Measurements from ENCODE around the gene USP20. TPM values are rescaled to one million over a fixed set of nuclear protein-coding genes. Genes with fewer than 3 reads are reported as not detected.
"Not testable (repeated sequence)": the region's sequence is repeated elsewhere in the genome, so short reads cannot be mapped to it uniquely, and the experiment has no call there.

The USP20 gene
- total RNA-seq = 42.1 TPM

DNA sequence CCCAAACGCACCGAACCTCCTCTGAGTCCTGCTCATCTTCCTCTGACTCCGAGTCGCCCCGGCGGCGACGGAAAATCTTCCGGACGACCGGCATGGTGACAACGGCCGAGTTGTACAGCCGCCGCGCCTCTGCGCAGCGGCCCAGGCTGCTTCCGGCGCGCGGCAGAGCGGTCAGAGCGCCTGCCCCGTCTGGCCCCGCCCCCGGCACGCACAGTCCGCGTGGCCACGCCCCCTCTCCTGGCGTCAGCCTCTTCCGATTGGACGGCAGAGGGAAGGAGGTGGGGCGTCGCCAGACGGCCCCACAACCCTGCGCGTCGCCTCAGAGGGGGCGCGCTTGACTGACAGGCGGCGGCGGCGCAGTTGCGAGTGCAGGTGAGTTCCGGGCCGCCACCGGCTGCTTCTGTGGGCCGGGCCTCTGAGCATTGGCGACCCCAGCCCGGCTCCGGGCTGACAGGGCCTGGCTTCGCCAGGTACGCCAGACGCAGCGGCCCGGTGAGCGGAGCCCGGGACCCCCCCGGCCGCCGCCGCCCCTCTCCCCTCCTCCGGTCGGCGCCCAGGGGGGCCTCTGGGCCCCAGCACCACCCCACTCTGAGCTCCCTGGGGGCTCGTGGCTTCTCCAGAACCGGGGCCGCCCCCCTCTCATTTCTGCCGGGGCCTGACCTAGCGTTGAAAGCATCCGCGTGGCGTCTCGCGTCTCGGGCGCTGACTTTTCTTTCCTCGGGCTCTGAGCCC, at the start of gene USP20, which contains the start of gene C9orf78:
TSS of gene USP20 (plus strand) at position 331 of the 732 bp plus-strand sequence. CDS start 17,098 bp downstream, outside the sequence.
TSS of gene C9orf78 (minus strand) at position 148 of the 732 bp plus-strand sequence. CDS start at position 94, 54 bp downstream.
- peak; percentile 97 for DNase-seq (ENCODE audit: low spot score)

DNA sequence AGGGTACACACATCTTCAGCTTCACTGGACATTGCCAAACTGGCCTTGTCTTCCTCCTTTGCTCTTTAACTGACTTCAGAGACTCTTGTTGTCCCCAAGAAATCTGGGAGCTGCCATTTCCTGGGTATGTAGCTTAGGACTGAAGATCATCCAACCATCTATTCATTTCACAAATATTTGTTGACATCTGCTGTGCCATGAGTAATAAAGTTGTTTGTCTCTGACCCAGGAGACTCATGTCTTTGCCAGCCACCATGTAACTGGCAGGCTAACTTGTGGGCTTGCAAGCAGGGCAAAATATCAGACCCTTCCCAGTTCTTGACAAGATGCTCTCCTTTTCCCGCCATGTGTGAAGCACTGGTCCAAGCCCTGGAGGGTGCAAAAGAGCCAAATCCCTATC, 49.4 kb upstream of the USP20 start:
- DNase-seq (ENCODE audit: low spot score) = no peak

DNA sequence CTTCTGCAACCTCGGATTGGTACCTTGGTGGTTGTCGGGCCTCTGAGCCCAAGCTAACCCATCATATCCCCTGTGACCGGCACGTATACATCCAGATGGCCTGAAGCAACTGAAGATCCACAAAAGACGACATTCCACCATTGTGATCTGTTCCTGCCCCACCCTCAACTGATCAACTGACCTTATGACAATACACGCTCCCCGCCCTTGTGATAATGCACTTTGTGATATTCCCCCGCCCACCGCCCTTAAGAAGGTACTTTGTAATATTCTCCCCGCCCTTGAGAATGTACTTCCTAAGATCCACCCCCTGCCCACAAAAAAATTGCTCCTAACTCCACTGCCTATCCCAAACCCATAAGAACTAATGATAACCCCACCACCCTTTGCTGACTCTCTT, 48.8 kb upstream of the USP20 start:
- DNase-seq (ENCODE audit: low spot score) = no peak

DNA sequence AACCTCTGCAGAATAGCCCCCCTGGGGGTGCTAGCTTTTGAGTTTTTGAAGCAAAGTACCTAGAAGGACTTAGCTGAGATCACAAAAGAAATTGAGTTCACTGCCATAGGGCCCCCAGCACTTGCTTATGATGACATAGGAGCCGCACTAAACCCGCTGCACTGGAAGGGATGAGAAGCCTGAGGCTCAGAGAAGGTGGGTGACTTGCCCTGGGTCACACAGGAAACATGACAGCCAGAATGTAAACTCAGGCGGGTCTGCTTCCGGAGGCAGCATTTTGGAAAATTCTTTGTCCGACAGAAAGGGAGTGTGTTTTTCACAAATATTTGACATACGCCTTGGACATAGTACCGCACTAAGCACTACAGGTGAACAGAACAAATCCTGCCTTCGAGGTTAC, 40.7 kb upstream of the USP20 start:
- DNase-seq (ENCODE audit: low spot score) = no peak

DNA sequence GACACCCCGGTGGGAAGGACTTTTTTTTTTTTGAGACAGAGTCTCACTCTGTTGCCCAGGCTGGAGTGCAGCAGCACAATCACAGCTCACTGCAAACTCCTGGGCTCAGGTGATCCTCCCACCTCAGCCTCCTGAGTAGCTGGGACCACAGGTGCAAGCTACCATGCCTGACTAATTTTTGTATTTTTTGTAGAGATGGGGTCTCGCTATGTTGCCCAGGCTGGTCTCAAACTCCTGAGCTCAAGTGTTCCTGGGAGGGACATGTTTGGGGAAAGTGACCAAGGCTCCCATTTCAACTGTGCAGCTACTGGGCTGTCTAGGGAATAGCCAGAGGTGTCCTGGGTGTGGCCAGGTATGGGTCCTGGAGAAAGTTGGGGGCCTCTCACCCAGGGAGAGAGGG, 39.2 kb upstream of the USP20 start:
- DNase-seq (ENCODE audit: low spot score) = not testable (repeated sequence)

DNA sequence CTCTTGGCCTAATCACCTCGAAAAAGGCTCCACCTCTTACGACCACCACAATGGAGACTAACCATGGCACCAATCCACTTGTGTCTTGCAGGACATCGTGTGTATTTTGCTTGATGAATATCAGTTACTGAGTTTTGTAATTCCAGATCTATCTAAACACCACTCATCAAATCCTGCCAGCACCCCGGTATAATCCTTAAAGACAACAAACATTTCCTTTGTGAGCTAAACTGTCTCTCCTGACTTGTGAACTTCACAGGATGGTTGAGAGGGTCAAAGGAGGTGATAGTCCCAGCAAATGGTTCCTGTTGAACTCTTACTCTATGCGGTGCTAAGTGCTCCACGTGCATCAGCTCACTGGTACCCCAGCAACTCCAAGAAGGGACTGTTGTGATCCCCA, 36.3 kb upstream of the USP20 start:
- no peak for DNase-seq (ENCODE audit: low spot score)

DNA sequence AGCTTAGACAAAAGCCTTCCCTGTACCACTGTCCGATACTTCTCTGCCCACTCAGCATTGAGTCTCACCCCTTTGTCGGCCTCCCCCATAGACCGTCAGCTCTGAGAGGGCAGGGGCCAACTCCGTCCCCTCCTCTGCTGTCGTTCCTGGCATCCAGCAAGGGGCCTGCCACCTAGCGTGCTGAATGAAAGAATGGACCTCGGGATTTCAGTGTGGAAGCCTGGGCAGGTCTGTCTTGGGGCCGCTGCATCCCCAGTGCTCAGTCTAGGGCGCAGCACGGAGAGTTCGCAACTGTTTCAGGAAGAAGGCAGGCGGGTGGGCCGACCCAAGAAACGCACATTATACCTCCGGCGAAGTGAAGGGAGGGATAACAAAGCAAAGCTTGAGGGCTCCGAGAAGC, 33.8 kb upstream of the USP20 start:
- DNase-seq (ENCODE audit: low spot score) = no peak

DNA sequence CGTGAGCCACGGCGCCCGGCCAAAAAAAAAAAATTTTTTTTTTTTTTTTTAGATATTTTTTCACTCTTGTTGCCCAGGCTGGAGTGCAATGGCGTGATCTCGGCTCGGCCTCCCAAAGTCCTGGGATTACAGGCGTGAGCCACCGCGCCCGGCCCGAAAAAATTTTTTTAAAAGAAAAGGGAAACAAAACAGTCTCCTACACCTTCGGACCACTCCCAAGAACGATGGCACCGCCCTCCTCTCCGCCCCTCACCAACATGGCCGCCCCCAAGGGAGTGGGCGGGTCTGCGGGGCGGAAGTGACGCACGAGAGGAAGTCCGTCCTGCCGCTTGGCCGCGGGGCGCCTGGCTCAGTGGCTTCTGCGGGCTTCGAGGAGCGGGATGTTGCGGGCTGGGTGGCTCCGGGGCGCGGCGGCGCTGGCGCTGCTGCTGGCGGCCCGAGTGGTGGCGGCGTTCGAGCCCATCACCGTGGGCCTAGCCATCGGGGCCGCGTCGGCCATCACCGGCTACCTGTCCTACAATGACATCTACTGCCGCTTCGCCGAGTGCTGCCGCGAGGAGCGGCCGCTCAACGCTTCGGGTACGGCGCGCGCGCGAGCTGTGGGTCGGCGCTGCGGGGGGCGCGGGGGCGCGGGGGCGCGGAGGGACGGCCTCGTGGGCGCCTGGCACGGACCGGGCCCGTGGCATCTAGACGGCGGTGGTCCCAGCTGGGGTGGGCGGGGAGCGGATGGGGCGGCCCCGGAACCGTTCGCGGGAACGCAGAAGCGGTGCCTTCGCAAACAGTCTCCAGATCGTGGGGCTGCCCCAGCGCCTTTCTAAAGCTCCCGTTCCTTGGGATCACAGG, 32.2 kb upstream of the USP20 start, which contains the start of gene TOR1B:
TSS of gene TOR1B (plus strand) at position 352 of the 843 bp plus-strand sequence. CDS start at position 381, 29 bp downstream.
- DNase-seq (ENCODE audit: low spot score) = peak; percentile 96

DNA sequence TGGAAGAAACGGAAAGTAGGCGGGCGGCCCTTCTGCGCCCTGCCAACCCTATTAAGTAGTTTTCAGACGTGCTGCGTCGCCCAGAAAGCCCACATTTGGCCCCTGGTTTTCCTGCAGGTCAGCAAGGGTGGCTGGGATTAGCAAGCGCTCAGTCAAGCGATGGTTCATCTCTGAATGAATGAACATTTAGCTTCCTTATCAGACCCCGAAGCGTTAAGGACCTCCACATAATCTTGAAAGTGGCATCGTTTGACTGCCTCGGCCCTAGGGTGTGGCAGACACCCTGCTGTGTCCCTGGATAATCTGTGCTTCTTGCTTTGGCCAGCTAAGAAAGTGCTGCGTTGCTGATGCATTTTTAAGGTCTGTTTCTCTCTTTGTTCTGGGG, 31.6 kb upstream of the USP20 start:
- no peak for DNase-seq (ENCODE audit: low spot score)

DNA sequence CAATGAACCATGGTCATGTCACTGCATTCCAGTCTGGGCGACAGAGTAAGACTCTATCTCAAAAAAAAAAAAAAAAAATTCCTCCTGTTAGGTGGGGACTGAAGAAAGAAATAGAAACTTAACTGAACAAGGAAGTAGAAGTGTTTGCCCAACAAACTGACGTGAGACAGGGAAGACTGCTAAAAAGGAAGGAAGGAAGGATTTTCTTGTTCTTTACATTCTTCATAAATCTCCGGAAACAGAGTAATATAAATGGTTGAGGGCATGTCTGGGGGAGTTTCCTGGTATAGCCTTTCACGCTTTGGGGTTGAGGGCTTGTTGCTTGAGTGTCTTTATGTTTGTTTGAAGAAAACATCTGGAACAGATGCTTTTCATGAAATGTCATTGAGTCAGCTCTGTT, 29.2 kb upstream of the USP20 start:
- no peak for DNase-seq (ENCODE audit: low spot score)

DNA sequence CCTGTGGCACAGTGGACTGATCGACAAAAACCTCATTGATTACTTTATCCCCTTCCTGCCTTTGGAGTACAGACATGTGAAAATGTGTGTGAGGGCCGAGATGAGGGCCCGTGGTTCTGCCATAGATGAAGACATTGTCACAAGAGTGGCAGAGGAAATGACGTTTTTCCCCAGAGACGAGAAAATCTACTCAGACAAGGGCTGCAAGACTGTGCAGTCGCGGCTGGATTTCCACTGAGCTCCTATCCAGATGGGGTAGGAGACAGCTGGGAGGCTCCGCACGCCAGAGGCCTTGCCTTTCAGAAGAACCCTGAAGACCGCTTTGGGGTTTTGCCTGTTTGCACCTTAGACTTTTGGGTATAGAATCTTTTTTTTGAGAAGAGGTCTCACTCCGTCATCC, 25.9 kb upstream of the USP20 start:
- no peak for DNase-seq (ENCODE audit: low spot score)

DNA sequence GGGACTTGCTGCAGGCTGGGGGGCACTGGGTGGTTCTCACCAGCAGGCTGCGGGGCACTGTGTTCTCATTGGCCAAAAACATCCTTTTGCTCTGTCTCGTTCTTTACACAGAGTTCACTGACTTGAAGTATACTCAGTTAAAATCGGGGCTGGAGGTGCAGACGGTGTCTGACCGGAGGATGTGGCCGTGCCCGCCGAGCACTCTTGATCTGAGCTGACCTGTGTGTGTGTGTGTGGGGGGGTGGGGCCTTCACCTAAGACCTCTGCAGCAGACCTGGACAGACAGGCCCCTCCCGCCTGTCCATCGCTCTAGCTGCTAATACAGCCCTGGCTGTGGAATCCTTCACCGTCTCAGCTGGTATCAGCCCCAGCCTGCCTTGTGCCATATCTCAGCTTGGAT, 25.1 kb upstream of the USP20 start:
- no peak for DNase-seq (ENCODE audit: low spot score)

DNA sequence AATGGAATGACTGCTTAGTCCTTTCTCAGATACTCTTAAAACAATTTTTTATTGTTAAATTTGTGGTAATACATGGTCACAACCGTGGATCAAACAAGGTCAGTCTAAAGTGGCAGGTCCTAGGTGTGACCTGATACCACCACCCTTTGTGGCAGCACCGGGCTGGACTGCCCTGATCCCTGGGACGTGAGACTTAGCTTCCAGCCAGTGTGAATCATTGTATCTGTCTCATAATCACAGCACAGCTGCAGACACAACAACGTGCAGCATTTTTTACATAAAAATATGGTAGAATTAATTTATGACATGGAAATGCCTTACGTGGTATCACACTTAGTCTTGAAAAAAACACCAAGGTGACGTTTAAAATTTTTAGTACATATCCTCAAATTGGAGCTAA, 24.5 kb upstream of the USP20 start:
- no peak for DNase-seq (ENCODE audit: low spot score)

DNA sequence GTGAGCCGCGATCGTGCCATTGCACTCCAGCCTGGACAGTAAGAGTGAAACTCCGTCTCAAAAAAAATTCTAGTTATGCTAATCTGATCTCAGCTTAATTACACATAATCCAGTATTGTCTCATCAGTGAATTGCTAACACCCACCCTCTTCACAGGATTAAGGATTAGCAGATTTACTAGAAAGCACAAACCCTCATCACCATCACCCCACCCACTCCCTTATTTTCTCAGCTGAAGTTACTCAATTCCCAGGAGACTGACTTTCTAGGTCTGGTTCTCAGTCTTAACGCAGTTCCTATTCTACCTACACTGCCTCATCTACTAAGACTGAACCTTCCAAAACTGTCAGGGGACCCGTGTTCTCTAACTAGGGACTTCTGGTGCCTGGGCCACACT, 23.3 kb upstream of the USP20 start:
- no peak for DNase-seq (ENCODE audit: low spot score)

DNA sequence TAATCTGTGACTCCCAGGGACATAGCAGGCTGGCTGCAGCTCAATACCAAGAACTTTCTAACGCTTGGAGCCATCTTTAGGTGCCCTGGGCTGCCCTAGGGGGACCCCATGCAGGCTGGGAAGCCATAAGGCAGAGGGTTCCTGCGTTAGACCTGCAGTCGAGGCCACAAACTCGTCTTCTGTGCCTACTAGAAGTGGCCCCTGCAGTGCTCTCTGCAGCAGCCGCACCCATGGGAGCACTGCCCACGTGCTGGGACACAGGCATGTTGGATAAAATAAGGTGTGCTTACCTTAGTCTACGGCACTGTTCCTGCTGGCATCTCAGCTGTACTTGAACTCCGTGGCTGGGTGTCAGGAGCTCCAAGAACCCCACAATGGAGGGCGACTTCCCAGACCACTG, 22.9 kb upstream of the USP20 start:
- no peak for DNase-seq (ENCODE audit: low spot score)

DNA sequence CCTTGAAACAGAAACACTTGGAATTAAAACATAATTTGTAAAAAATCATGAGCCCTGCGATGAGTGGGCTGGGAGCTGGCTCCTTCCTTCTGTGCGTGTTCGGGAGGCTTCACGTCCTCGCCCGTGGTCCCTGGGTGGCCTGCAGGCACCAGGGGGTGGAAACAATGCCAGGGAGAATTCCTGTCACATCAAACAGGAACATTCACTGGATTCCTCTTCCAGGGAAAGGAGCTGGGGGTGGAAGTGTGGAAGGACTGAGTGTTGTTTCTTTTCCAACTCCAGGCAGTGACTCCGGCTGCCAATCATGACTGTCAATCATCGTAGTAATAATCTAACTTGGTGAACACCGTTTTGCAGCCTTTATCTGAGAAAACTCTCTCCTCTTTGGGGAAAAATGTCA, 21.6 kb upstream of the USP20 start:
- DNase-seq (ENCODE audit: low spot score) = no peak

DNA sequence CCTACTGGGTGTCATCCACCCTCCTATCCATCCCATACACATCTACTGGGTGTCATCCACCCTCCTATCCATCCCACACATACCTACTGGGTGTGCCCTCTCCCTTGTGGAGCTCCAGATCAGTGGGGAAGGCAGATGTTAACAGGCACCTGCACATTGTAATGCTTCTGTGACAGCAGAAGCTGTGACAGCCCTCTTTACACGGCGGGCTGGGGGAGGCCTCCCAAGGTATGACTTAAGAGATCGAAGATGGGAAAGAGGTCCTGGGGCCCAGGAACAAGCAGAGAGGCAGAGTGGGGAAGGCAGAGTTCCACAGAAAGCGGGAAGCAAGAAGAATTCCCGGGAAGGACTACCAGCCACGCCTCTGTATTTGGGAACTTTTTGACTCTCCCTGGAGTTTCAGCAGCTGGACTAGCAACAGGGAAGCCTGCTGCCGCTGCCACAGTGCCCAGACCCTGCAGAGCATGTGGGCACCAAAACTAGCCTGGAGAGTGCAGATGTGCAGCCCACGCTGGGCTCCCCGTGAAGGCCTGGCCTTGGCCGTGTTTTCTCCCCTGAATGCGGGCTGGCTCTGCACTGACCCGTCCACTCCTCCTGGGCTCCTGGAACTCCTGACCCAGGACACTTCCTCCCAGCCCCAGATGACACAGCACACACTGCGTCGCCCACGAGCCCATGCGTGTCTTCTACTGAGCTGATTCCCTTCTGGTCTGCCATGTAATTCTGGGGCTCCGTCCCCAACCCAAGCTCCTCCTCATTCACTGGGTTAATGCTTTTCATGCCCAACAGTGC, 20.6 kb upstream of the USP20 start:
- no peak for DNase-seq (ENCODE audit: low spot score)

DNA sequence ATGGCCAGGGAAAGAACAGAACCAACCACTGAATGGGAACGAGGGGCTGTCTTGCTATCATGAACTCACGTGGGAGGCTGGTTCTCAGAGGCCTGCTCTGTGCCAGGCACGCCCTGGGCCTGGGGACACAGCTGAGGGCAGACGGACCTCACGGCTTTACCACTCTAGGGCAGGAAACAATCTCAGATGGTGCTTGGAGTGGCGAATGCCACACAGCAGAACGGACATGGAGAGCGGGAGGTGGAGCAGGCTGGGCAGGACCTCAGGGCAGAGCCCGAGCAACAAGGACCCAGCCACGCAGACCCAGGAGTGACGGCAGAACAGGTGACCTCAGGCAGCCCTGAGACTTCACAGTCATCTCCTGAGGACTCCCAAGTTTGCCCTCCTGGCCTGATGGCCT, 20.0 kb upstream of the USP20 start:
- no peak for DNase-seq (ENCODE audit: low spot score)

DNA sequence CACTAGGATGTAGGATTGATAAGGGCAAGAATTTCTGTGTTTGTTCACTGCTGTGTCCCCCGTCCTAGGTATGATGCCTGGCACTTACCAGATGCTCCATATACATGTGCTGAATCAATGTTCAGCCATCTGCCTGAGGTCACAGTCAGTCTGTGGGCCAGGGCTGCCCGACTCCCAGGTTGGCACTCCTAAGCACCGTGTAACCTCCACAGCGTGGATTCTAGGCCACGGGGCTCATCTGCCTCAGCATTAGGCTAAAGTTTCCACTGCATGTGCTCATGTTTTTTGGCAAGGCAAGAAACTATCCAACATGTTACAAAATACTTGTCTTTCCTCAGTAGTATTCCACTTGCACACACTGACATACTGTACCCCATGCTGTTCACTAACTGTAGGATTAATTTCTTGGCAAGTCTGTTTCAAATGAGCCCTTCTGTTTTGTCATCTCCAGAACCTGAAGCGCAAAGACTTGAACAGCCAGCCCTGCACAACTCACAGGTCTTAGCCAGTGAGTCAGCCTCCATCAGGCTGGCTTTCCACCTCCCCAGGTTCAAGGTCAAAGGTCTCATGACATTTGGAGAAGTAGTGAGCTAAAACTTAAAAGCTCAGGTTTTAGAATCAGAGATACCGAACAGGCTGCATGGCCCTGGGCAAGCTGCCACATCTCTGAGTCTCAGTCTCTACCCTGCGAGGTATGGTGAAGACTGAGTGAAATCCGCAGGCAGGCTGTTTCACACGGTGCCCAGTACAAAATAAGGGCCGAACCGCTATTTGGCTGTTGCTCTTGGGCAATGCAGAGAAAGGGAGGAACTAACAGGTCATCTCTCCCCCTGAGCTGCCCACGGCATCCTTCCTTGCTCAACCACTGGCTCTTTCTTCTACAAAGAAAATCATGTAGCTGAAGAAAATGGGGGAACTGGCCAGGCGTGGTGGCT, 18.5 kb upstream of the USP20 start:
- no peak for DNase-seq (ENCODE audit: low spot score)

DNA sequence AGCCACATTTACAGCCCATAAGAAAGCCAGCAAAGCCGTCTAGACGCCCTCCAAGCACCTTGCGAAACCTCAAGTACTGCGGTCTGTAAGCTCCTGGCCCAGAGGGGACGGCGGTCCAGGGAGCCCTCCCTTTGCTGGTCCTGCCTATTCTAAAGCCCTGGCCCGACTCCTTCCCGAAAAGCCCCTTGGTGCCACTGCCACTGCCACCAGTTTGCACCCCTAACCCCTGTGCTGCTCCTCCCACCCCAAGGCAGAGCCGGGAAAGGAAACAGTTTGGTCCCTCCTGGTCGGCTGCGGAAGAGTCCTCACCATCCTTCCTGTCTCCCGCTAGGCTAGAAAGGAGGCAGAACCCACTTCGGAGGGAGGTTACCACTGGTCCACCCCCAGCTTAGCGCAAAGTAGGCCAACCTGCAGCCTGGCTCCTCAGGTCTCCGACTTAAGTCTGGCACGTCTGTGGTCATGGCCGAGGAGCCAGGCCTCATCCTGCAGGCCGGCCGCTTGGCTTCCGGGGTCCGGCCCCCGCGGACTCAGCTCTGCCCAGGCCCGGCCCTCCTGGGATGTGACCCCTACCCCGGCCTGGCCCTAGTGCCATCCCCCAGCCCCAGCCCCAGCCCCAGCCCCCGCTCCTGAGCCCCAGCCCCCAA, 12.2 kb upstream of the USP20 start:
- DNase-seq (ENCODE audit: low spot score) = no peak

DNA sequence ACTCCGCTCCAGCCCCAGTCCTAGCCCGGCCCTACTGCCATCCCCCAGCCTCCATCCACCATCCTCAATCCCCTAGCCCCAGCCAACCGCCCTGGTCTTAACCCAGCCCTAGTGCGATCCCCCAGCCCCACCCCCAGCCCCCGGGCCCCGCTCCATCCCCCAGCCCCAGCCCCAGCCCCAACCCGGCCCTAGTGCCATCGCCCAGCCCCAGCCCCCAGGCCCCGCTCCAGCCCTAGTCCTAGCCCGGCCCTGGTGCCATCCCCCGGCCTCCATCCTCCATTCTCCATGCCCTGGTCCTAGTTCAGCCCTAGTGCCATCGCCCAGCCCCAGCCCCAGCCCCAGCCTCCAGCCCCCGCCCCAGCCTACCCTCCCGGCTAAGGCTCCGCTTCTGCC, 11.7 kb upstream of the USP20 start:
- DNase-seq (ENCODE audit: low spot score) = no peak
